Ureter (tissue), 1 donor: ENCODE measurements around the gene KCTD20. TPM values are rescaled to one million over a fixed set of nuclear protein-coding genes. Genes with fewer than 3 reads are reported as not detected.
"Not testable (repeated sequence)": the region's sequence is repeated elsewhere in the genome, so short reads cannot be mapped to it uniquely, and the experiment has no call there.

Source experiments
- DNase-seq: peaks from one replicate; pipeline ENCODE4 v3.0.0-alpha.2; 2020; ENCODE audit warnings: low spot score
- total RNA-seq: library from RNA; stranded (reverse); gene quantifications from one replicate; pipeline ENCODE4 v1.2.4, GENCODE V29; 2023
- donor health status: DM: yes; HTN: yes; CAD: no.

KCTD20 gene
- total RNA-seq, 1 donor from 2014 or later = 34.6 TPM

DNA sequence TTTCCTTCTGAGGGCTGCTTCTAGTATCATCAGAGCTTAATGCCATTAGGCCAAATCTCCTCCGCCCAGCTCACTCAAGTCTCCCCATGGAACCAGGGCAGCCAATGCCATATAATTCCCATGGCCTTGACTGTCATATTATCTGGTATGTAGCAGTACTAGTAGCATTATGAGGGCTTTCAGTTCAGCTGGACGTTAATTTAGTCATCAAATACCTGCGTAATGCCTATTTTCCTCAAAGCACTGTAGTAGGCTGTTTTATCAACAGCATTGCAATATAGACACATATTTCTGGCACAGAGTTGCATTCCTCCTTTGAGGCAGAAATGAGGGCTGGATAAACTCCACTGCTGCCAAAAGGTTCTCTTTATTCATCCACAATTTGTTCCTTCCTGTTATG, 1.7 kb downstream of the KCTD20 start:
- DNase-seq = no peak

DNA sequence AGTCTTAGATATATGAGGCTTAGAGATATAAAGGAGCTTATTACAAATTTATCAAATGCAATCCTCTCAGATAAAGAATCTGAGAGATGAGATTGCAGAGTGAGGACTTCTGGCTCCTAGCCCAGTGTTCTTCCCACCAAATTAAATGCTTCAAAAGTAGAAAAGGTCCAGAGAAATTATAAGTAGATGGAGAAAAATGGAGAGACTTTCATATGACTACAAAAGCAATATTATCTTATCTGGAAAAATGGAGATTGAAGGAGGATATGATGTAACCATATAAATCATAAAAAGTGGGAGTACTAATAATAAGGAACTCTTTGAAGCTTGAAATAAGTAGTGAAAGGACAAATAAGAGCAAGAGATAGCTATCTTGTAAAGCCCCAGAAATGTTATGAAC, 2.8 kb downstream of the KCTD20 start:
- no peak for DNase-seq

DNA sequence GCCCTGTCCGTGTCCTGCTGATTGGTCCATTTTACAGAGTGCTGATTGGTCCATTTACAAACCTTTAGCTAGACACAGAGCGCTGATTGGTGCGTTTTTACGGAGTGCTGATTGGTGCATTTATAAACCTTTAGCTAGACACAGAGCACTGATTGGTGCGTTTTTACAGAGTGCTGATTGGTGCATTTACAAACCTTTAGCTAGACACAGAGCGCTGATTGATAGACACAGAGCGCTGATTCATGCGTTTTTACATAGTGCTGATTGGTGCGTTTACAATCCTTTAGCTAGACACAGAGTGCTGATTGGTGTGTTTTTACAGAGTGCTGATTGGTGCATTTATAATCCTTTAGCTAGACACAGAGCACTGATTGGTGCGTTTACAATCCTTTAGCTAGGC, 6.4 kb downstream of the KCTD20 start:
- not testable (repeated sequence) for DNase-seq

GRCh38 chr6:36452897-36453296, 10.1 kb downstream of the KCTD20 start:
- DNase-seq = not testable (repeated sequence)

GRCh38 chr6:36455486-36456027, 12.8 kb downstream of the KCTD20 start:
- peak; percentile 58 for DNase-seq

DNA sequence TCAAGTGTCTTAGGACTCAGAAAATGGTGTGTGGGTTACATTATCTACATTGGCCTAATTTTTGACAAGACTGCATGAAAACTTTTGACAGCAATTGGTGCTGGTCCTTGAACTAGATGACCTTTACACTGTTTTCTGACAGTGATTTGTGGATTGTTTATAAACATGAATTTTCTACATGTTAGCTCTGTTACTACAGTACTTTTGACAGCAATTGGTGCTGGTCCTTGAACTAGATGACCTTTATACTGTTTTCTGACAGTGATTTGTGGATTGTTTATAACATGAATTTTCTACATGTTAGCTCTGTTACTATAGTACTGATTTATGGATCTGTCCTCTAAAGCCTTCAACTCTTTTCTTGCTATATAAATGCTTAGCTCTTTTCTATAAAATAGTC, 16.7 kb downstream of the KCTD20 start:
- DNase-seq = no peak

- DNase-seq = no peak
These were observed 18.1 kb downstream of the KCTD20 start for GRCh38 chr6:36460916-36461315.

DNA sequence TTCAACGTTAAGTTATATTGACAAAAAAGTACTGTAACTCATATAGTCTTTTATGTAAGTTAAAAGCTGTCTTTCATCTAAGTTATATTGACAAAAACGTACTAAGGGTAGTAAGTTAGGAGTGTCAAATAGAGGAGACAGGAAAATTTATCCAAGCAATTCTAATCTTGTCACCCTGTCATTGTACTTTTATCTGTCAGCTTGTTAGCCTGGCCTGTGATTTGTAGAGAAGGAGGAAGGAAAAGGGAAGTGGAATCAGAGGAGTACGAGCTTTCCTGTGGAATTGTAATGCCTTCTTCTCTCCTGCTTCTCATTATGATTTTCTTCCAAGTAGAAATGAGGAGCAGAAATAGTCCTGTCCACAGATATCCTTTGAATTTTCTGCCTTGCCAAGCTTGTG, 18.8 kb downstream of the KCTD20 start:
- no peak for DNase-seq

GRCh38 chr6:36463676-36464075, 20.9 kb downstream of the KCTD20 start:
- DNase-seq = no peak

DNA sequence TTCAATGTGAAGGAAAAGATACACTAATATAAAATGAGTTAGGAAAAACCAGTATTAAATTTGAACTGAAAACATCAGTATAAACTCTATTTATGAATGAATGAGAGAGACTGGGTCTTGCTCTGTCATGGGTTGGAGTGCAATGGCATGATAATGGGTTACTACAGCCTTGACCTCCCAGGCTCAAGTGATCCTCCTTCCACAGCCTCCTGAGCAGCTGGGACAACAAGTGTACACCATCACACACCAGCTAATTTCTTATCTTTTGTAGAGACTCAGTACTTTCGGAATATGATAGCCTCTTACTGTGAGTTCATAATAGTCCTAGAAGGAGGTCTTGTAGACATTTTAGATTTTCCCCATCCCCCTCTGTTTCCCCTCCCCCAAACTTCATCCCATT, 21.4 kb downstream of the KCTD20 start:
- DNase-seq = no peak

DNA sequence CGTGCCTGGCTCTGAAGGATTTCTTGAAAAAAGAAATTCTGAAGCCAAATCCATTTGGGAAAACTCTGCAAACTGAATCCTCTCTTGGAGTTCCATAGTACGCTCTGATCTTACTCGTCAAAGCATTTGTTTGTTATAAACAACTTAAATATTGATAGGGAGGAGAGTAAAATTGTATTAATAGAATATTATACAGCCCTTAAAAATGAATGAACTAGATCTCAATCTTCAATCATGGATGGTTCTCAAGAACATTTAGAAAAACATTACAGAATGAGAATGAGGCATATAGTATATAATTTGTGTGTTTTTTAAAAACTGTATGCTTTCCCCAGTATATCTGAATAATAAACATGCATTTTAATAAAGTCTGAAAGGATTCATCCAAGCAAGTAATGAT, 24.8 kb downstream of the KCTD20 start:
- no peak for DNase-seq

DNA sequence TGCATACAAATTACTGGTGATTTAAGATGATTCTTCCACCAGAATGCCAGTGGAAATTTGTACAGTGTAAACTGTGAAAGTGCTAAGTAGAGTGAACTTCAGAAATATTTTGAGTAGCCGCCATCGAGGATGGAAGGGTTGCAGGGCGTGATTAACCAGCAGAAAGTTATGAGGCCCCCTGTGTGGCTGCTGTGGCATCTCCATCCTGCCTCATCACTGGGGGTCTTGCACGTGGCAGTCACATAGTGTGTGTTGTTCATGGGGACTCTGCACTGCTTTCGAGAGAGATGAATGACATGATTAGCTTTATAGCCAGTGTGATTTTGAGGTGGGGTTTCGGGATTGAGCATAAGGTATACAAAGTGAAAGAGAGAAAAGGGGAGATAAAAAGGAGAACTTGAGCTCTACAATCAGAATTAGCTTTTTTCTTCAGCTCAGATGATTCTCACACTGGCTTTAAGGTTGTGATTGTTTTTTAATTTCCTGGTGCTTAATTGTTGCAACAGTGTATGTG, 26.4 kb downstream of the KCTD20 start:
- no peak for DNase-seq

DNA sequence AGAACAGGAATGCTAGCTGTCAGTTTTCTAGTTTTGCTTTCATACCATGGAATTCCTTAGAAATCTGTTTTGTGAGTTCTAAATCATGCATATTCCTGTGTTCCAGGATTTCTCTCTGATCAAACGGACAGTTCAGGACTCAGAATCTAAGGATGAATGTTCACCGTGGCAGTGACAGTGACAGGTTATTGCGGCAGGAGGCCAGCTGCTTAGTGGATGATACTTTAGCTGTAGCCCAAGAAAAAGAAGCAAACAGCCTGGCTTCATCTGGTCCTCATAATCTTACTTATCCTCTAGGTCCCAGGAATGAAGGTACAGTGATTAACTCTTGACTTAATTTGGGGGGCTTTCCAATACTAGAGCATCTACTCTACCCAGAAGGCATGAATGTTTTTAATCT, 27.1 kb downstream of the KCTD20 start:
- DNase-seq = no peak

DNA sequence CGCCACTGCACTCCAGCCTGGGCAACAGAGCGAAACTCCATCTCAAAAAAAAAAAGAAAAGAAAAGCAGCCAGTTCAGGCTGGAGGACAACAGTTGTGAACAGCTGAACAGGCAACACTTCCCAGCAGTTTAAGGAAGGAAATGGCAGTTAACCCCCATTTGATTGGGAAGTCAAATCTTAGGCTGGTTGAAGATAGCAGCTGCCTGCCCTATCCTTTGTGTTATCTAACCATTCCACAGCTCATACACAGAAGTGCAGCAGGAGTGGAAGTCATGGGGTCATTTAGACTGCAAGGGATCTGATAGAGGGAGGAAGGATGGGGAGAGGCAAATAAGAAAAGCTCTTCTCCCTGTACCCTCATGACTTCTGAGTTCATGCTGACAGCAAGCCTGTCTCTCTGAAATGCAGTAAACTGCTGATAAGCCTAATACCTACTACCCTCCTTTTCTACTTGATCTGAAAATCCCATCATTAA, 35.3 kb downstream of the KCTD20 start:
- DNase-seq = no peak

- DNase-seq = no peak
These were observed 36.5 kb downstream of the KCTD20 start for GRCh38 chr6:36479256-36479655.

DNA sequence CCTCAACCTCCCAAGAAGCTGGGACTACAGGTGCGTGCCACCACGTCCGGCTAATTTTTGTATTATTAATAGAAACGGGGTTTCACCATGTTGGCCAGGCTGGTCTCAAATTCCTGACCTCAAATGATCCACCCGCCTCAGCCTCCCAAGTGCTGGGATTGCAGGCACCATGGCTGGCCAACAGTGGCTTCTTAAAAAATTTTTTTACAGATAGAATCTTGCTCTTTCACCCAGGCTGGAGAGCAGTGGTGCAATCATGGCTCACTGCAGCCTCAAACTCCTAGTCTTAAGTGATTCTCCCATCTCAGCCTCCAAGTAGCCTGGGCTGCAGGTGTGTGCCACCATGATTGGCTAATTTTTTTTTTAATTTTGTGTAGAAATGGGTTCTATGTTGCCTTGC, 40.5 kb downstream of the KCTD20 start:
- DNase-seq = not testable (repeated sequence)

GRCh38 chr6:36484736-36485135, 41.9 kb downstream of the KCTD20 start:
- no peak for DNase-seq

DNA sequence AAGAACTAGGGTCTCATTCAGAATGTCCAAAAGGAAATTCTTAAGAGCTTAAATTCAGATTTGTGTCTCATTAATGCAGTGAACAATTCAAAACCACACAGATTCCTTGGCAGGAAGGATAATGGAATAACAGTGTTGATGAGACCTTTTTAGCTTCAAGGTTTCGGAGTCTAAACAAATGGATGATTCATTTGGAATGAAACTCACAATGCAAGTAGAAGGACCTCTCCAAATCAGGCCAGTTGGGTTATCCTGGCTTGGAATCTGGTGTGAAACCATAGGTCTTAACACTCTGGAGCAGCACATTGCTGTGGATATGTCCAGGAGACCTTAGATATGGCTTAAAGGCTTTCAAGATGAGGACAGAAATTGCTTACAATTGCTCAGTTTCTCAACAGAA, 44.9 kb downstream of the KCTD20 start:
- DNase-seq = no peak

GRCh38 chr6:36488221-36488620, 45.4 kb downstream of the KCTD20 start:
- DNase-seq = no peak

DNA sequence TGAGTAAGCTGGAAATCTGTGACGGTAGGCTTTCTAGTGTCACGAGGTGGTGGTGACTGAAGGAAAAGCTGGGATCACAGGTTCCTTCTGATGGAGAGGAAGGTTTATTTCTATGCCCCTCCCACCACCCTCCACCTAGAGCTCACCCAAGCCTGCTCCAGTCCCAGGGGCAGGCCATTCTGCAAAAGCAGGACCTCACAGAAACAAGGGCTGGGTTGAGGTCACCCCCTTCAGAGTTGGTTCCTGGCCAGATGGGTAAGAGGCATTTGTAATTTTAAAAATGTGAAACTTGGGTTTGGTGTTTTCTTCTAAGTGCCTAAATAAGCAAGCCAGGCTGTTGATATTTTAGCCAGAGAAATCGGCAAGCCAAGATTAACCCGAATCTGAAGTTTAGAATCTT, 46.6 kb downstream of the KCTD20 start:
- no peak for DNase-seq

- DNase-seq = no peak
These were observed 48.7 kb downstream of the KCTD20 start for GRCh38 chr6:36491378-36491965.

DNA sequence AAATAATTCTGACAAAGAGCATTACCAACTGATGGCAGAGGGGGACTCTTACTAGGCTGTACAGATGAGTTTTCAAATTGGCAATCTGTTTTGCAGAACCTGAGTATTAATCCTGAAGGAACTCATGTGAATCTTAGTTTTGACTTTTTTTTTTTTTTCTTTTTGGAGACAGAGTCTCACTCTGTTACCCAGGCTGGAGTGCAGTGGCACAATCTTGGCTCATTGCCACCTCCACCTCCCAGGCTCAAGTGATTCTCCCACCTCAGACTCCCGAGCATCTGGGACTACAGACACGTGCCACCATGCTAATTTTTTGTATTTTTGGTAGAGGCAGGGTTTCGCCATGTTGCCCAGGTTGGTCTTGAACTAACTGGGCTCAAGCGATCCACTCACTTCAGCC, 49.3 kb downstream of the KCTD20 start:
- no peak for DNase-seq

- no peak for DNase-seq
These were observed 49.8 kb downstream of the KCTD20 start for GRCh38 chr6:36492621-36493020.

GRCh38 chr6:36493319-36493718, 50.5 kb downstream of the KCTD20 start:
- DNase-seq = no peak
